ENCODE data around the gene ZBTB37.

The ZBTB37 gene

GRCh38 chr1:173867141-173867752 is 933 bp upstream of the ZBTB37 start:
- Histone ChIP-seq H3K27me3 (no peaks in the 10 kb centered on the region), H3K9me3 (no peaks in the 10 kb centered on the region), H3K4me1 (ENCODE audit: control insufficient read depth in 1 of 2, insufficient read depth in 1 of 2, low read depth in 1 of 2, low read length in 1 of 2) (peaks cover 42 to 66% of the 10 kb centered on the region in 2 experiments), H3K4me3 (ENCODE audit: low read depth in 1 of 2, low read length in 1 of 2) (peak overlapping the region; percentile 76 to 89), H3K27ac (peak overlapping the region; percentile 95), H3K36me3 (peaks cover 40% of the 10 kb centered on the region)
- TF ChIP-seq CTCF (IDR thresholded peaks at IDR 0.05) = no peak

- Histone ChIP-seq H3K9me3 (no peaks in the 10 kb centered on the region), H3K27ac (peak within 1 kb of the TSS; percentile 95), H3K4me1 (ENCODE audit: control insufficient read depth in 1 of 2, insufficient read depth in 1 of 2, low read depth in 1 of 2, low read length in 1 of 2) (peaks cover 42 to 66% of the 10 kb centered on the region in 2 experiments), H3K36me3 (peaks cover 35% of the 10 kb centered on the region), H3K27me3 (no peaks in the 10 kb centered on the region), H3K4me3 (ENCODE audit: low read depth in 1 of 2, low read length in 1 of 2) (peak within 1 kb of the TSS; percentile 76 to 89)
- TF ChIP-seq CTCF (IDR thresholded peaks at IDR 0.05) = peak; percentile 30
These were observed 371 bp upstream of the ZBTB37 start, which contains the start of gene GAS5 for GRCh38 chr1:173867753-173868265. TSS of gene GAS5 (minus strand) at chr1:173867989.

- no peaks in the 10 kb centered on the region for H3K27me3 ChIP-seq
- H3K36me3 ChIP-seq = peaks cover 23% of the 10 kb centered on the region
- H3K4me3 ChIP-seq (ENCODE audit: low read depth in 1 of 2, low read length in 1 of 2) = peak overlapping the region; percentile 76 to 89
- peaks cover 42 to 66% of the 10 kb centered on the region in 2 experiments for H3K4me1 ChIP-seq (ENCODE audit: control insufficient read depth in 1 of 2, insufficient read depth in 1 of 2, low read depth in 1 of 2, low read length in 1 of 2)
- peak overlapping the region; percentile 95 for H3K27ac ChIP-seq
- TF ChIP-seq CTCF (IDR thresholded peaks at IDR 0.05) = no peak
- no peaks in the 10 kb centered on the region for H3K9me3 ChIP-seq
These were observed 810 bp downstream of the ZBTB37 start for GRCh38 chr1:173869021-173869359.

- no peak for TF ChIP-seq CTCF (IDR thresholded peaks at IDR 0.05)
- H3K27me3 ChIP-seq = no peaks in the 10 kb centered on the region
- peaks cover 17% of the 10 kb centered on the region for H3K36me3 ChIP-seq
- H3K4me1 ChIP-seq (ENCODE audit: control insufficient read depth in 1 of 2, insufficient read depth in 1 of 2, low read depth in 1 of 2, low read length in 1 of 2) = peaks cover 42 to 60% of the 10 kb centered on the region in 2 experiments
- H3K9me3 ChIP-seq = no peaks in the 10 kb centered on the region
- no peak overlapping the region for H3K4me3 ChIP-seq (ENCODE audit: low read depth in 1 of 2, low read length in 1 of 2)
- peak overlapping the region; percentile 95 for H3K27ac ChIP-seq
These were observed 2.3 kb downstream of the ZBTB37 start for GRCh38 chr1:173870252-173871075.

GRCh38 chr1:173871091-173871490 is 2.9 kb downstream of the ZBTB37 start:
- Histone ChIP-seq H3K4me3 (ENCODE audit: low read depth in 1 of 2, low read length in 1 of 2) (no peak overlapping the region), H3K4me1 (ENCODE audit: control insufficient read depth in 1 of 2, insufficient read depth in 1 of 2, low read depth in 1 of 2, low read length in 1 of 2) (peaks cover 37 to 54% of the 10 kb centered on the region in 2 experiments)
- TF ChIP-seq CTCF (IDR thresholded peaks at IDR 0.05) = no peak

More at GRCh38 chr1:173871091-173871490, 2.9 kb downstream of the ZBTB37 start:
- Histone ChIP-seq H3K9me3 (no peaks in the 10 kb centered on the region), H3K27me3 (no peaks in the 10 kb centered on the region), H3K27ac (peak overlapping the region; percentile 95), H3K36me3 (peaks cover 18% of the 10 kb centered on the region)
